ENCODE measurements around the gene PSMD8.

GRCh38 chr19:38399081-38399480 is 24.7 kb downstream of the PSMD8 start:
- TF ChIP-seq CTCF (IDR thresholded peaks at IDR 0.05) (no peak), POLR2A (IDR thresholded peaks at IDR 0.05) (no peak), EP300 (IDR thresholded peaks at IDR 0.05) (no peak)
